ENCODE results near the gene SYCE1L.

- no peak for TF ChIP-seq SCRT2 (tag by site-specific recombination; IDR thresholded peaks at IDR 0.05)
- TF ChIP-seq ZNF501 (tag by site-specific recombination; IDR thresholded peaks at IDR 0.05): no peak
- TF ChIP-seq ZNF132 (tag by site-specific recombination; IDR thresholded peaks at IDR 0.05; ENCODE audit: borderline replicate concordance): no peak
- no peak for TF ChIP-seq SALL2 (tag by site-specific recombination; IDR thresholded peaks at IDR 0.05; ENCODE audit: borderline replicate concordance)
- no peak for TF ChIP-seq CTCF (tag by site-specific recombination; IDR thresholded peaks at IDR 0.05)
- TF ChIP-seq ELK4 (IDR thresholded peaks at IDR 0.05; ENCODE audit: borderline replicate concordance, low read depth, low read length): no peak
- TF ChIP-seq SP2 (tag by site-specific recombination; IDR thresholded peaks at IDR 0.05): no peak
- no peak for TF ChIP-seq ZNF280D (tag by site-specific recombination; IDR thresholded peaks at IDR 0.05)
- no peak for TF ChIP-seq ZNF211 (tag by site-specific recombination; IDR thresholded peaks at IDR 0.05; ENCODE audit: low read depth)
Measured at GRCh38 chr16:77158293-77158692, 40.9 kb upstream of the SYCE1L start.
